ENCODE measurements around the gene DNAAF9. TPM values are rescaled to one million over a fixed set of nuclear protein-coding genes. Genes with fewer than 3 reads are reported as not detected.

The DNAAF9 gene
- total and polyA plus RNA-seq, 2 donors from 2014 or later = 7.3 to 25.2 TPM

DNA sequence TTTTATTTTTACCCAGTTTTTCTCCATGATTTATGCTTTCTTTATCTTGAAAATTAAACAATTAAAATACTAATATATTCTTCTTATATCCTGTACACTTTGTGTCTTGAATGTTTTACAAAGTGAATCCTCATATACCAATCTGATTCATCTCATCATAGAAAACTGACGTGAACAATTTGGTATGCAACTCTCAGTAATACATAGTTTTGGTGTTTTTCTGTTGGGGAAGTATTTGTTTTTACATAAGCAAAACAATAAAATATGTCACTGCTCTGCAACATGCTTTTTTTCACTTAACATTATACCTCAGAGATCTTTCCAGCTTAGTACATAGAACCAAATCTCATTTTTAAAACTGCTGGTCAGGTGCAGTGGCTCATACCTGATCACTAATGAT is 14.7 kb downstream of the DNAAF9 start:
- Histone ChIP-seq H3K27ac (ENCODE audit: low read depth in 2 of 2, low read length in 2 of 2) (no peak overlapping the region), H3K36me3 (ENCODE audit: control insufficient read depth in 2 of 3, insufficient read depth in 3 of 3, low read length in 3 of 3) (no peaks in the 10 kb centered on the region), H3K9ac (ENCODE audit: low read length in 3 of 3) (no peak overlapping the region), H3K4me1 (ENCODE audit: control insufficient read depth in 2 of 3, insufficient read depth in 2 of 3, low read depth in 1 of 3, low read length in 3 of 3) (peaks cover 0 to 22% (median 8%) of the 10 kb centered on the region in 3 donors), H3K9me3 (ENCODE audit: control insufficient read depth in 2 of 3, insufficient read depth in 1 of 3, low read length in 3 of 3) (no peaks in the 10 kb centered on the region), H3K27me3 (ENCODE audit: control insufficient read depth, insufficient read depth, low read length) (no peaks in the 10 kb centered on the region), H3K4me3 (ENCODE audit: low read length in 3 of 3) (no peak overlapping the region)
- intact Hi-C loops (cut with DNase I) = no loop called here
- TF ChIP-seq, protein P1, sequence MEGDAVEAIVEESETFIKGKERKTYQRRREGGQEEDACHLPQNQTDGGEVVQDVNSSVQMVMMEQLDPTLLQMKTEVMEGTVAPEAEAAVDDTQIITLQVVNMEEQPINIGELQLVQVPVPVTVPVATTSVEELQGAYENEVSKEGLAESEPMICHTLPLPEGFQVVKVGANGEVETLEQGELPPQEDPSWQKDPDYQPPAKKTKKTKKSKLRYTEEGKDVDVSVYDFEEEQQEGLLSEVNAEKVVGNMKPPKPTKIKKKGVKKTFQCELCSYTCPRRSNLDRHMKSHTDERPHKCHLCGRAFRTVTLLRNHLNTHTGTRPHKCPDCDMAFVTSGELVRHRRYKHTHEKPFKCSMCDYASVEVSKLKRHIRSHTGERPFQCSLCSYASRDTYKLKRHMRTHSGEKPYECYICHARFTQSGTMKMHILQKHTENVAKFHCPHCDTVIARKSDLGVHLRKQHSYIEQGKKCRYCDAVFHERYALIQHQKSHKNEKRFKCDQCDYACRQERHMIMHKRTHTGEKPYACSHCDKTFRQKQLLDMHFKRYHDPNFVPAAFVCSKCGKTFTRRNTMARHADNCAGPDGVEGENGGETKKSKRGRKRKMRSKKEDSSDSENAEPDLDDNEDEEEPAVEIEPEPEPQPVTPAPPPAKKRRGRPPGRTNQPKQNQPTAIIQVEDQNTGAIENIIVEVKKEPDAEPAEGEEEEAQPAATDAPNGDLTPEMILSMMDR (IDR thresholded peaks at IDR 0.05; ENCODE audit: borderline replicate concordance, extremely low read depth, insufficient read depth) = no peak
- peak; percentile 60 for FAIRE-seq
- DNase-seq = no peak

- intact Hi-C loops (cut with DNase I) = no loop called here
- Histone ChIP-seq H3K9me3 (ENCODE audit: control insufficient read depth in 2 of 3, insufficient read depth in 1 of 3, low read length in 3 of 3) (no peaks in the 10 kb centered on the region), H3K9ac (ENCODE audit: low read length in 3 of 3) (peak overlapping the region in 1 of 3 donors; percentile 14), H3K27ac (ENCODE audit: low read depth in 2 of 2, low read length in 2 of 2) (peak overlapping the region; percentile 60 to 69), H3K36me3 (ENCODE audit: control insufficient read depth in 2 of 3, insufficient read depth in 3 of 3, low read length in 3 of 3) (no peaks in the 10 kb centered on the region), H3K4me1 (ENCODE audit: control insufficient read depth in 2 of 3, insufficient read depth in 2 of 3, low read depth in 1 of 3, low read length in 3 of 3) (peaks cover 0 to 22% (median 5%) of the 10 kb centered on the region in 3 donors), H3K4me3 (ENCODE audit: low read length in 3 of 3) (peak overlapping the region in 1 of 3 donors; percentile 41), H3K27me3 (ENCODE audit: control insufficient read depth, insufficient read depth, low read length) (no peaks in the 10 kb centered on the region)
- FAIRE-seq (peak; percentile 93), DNase-seq (peak in 3 of 5 donors; percentile 38 to 86 (median 82))
- TF ChIP-seq, protein P1 (IDR thresholded peaks at IDR 0.05; ENCODE audit: borderline replicate concordance, extremely low read depth, insufficient read depth) = no peak
Observed at GRCh38 chr20:3390759-3391425, 16.6 kb downstream of the DNAAF9 start.

GRCh38 chr20:3383878-3384495 is 23.5 kb downstream of the DNAAF9 start:
- TF ChIP-seq, protein P1 (IDR thresholded peaks at IDR 0.05; ENCODE audit: borderline replicate concordance, extremely low read depth, insufficient read depth) = no peak
- DNase-seq = no peak
- intact Hi-C loops (cut with DNase I) = no loop called here
- Histone ChIP-seq H3K27ac (ENCODE audit: low read depth in 2 of 2, low read length in 2 of 2) (no peak overlapping the region), H3K4me1 (ENCODE audit: control insufficient read depth in 2 of 3, insufficient read depth in 2 of 3, low read depth in 1 of 3, low read length in 3 of 3) (peaks cover 0 to 6% (median 2%) of the 10 kb centered on the region in 3 donors), H3K36me3 (ENCODE audit: control insufficient read depth in 2 of 3, insufficient read depth in 3 of 3, low read length in 3 of 3) (peaks cover 0 to 7% (median 0%) of the 10 kb centered on the region in 3 donors), H3K4me3 (ENCODE audit: low read length in 3 of 3) (no peak overlapping the region), H3K9ac (ENCODE audit: low read length in 3 of 3) (no peak overlapping the region), H3K9me3 (ENCODE audit: control insufficient read depth in 2 of 3, insufficient read depth in 1 of 3, low read length in 3 of 3) (no peaks in the 10 kb centered on the region), H3K27me3 (ENCODE audit: control insufficient read depth, insufficient read depth, low read length) (no peaks in the 10 kb centered on the region)
- FAIRE-seq = no peak
